NCI-H2227 (cell line): ENCODE measurements around the gene SFXN3.

Source experiments
- DNase-seq: peaks from one replicate; lab custom pipeline; 2025; ENCODE audit not compliant: unreplicated experiment; lab: John Stamatoyannopoulos, UW

The SFXN3 gene

GRCh38 chr10:101014966-101015581 is 16.0 kb upstream of the SFXN3 start:
- DNase-seq = no peak

GRCh38 chr10:101015582-101015973 is 15.5 kb upstream of the SFXN3 start:
- no peak for DNase-seq

- no peak for DNase-seq
These were observed 14.2 kb upstream of the SFXN3 start for GRCh38 chr10:101016814-101017213.

- no peak for DNase-seq
These were observed 12.9 kb upstream of the SFXN3 start for GRCh38 chr10:101018118-101018599.

- DNase-seq = peak; percentile 81
These were observed 12.2 kb upstream of the SFXN3 start for GRCh38 chr10:101018600-101019439.

- DNase-seq = no peak
These were observed 11.7 kb upstream of the SFXN3 start for GRCh38 chr10:101019440-101019703.

GRCh38 chr10:101020427-101021075 is 10.5 kb upstream of the SFXN3 start:
- DNase-seq = no peak

GRCh38 chr10:101021239-101021638 is 9.8 kb upstream of the SFXN3 start:
- no peak for DNase-seq

- DNase-seq = no peak
These were observed 9.3 kb upstream of the SFXN3 start for GRCh38 chr10:101021692-101022251.

- no peak for DNase-seq
These were observed 7.9 kb upstream of the SFXN3 start for GRCh38 chr10:101022967-101023705.

GRCh38 chr10:101027106-101027720 is 3.8 kb upstream of the SFXN3 start:
- no peak for DNase-seq

- no peak for DNase-seq
These were observed 2.3 kb upstream of the SFXN3 start for GRCh38 chr10:101028446-101029337.

- DNase-seq = no peak
These were observed 1.3 kb upstream of the SFXN3 start for GRCh38 chr10:101029520-101030295.

- no peak for DNase-seq
These were observed 422 bp upstream of the SFXN3 start for GRCh38 chr10:101030496-101031127.

GRCh38 chr10:101031796-101032636 is 982 bp downstream of the SFXN3 start:
- peak; percentile 77 for DNase-seq

- no peak for DNase-seq
These were observed 1.7 kb downstream of the SFXN3 start for GRCh38 chr10:101032637-101033224.

- DNase-seq = no peak
These were observed 2.2 kb downstream of the SFXN3 start for GRCh38 chr10:101033276-101033675.
